Uterus (tissue), 4 donors: ENCODE measurements around the gene RNF112. TPM values are rescaled to one million over a fixed set of nuclear protein-coding genes. Genes with fewer than 3 reads are reported as not detected.
A peak's percentile ranks its signal among the peaks of the same experiment; 100 is the strongest.

Experiments
- DNase-seq, 2 donors: peaks; one replicate each; pipeline ENCODE4 v3.0.0-alpha.2; 2019 to 2020
- H3K27ac ChIP-seq, 2 donors: fragments of 200-600 bp; sonication (generic); 1 replicate in 1 of 2; 2 replicates in 1 of 2; pipeline ENCODE4 v1.5.1; 2016 to 2018
- H3K27me3 ChIP-seq, 2 donors: fragments of 200-600 bp; sonication (generic); one replicate each; pipeline ENCODE4 v1.5.1; 2018 to 2019; ENCODE audit warnings: control low read depth in 1 of 2
- H3K36me3 ChIP-seq, 2 donors: fragments of 200-600 bp; sonication (generic); one replicate each; pipeline ENCODE4 v1.5.1; 2019; ENCODE audit warnings: control low read depth in 1 of 2
- H3K4me1 ChIP-seq, 2 donors: fragments of 200-600 bp; sonication (generic); one replicate each; pipeline ENCODE4 v1.5.1; 2018 to 2019; ENCODE audit warnings: control low read depth in 1 of 2
- H3K4me3 ChIP-seq, 2 donors: fragments of 200-600 bp; sonication (generic); 1 replicate in 1 of 2; 2 replicates in 1 of 2; pipeline ENCODE4 v1.5.1; 2018 to 2019; ENCODE audit warnings: mild to moderate bottlenecking in 1 of 2
- H3K9me3 ChIP-seq, 2 donors: fragments of 200-600 bp; sonication (generic); one replicate each; pipeline ENCODE4 v1.5.1; 2019; ENCODE audit warnings: control low read depth in 1 of 2
- POLR2A ChIP-seq, 2 donors: fragments of 450-650 bp; IDR thresholded peaks; one replicate each; pipeline ENCODE4 v1.6.1; 2016; ENCODE audit warnings: antibody characterized with exemption in 2 of 2, mild to moderate bottlenecking in 1 of 2, moderate library complexity in 1 of 2
- intact Hi-C: fragments of 100-400 bp; cut with DNase I; formaldehyde crosslinking; loops from one replicate; pipeline ENCODE4 v1.15.1; 2023; ENCODE audit warnings: low total_unique reads
- total RNA-seq, 4 donors: library from RNA; depleted of rRNA in 3 of 4; stranded (reverse); fragments of >200 nt in 3 of 4; gene quantifications; one replicate each; pipeline versions ENCODE4 v1.1.0 to v1.2.4, GENCODE V29; 2014 to 2023
- TF ChIP-seq, protein P1 (sequence below), 4 experiments: fragments of 200-600 bp in 2 of 4; fragments of 450-650 bp in 2 of 4; sonication (generic) in 2 of 4; IDR thresholded peaks; one replicate each; pipeline ENCODE4 v1.5.1; 2016 to 2019; ENCODE audit warnings: antibody characterized with exemption in 4 of 4, mild to moderate bottlenecking in 2 of 4, moderate library complexity in 1 of 4
- donor health status: DM: yes; HTN: yes; CAD: no.

RNF112 gene
- total RNA-seq, 4 donors from 2014 or later = 0.88 to 14.7 (median 3.7) TPM

DNA sequence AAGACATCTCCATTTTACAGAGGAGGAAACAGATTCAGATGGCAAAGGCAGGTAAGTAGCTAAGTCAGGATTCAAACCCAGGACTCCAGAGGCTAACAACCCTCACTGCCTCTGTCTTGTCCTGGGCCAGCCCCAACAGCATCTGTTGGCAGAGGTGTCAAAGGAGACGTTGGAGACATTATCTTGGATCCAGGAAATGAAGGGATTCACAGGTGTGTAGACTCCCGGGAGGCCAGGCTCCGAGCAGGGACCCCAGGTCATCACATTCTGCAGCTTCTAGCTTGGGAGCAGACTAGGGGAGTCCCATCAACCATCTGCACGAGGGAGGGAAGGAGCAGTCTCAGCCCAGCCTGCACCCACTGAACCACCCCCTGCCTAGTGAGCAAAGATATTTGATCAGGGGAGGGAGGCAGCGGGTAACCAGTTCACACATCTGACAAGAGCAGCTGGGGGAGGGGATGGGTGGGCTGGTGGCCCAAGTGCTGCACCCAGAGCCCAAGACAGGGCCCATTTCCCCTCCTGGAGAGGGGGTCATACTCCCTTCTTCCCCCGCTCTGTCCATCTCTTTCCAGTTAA, 47.5 kb upstream of the RNF112 start:
- H3K4me3 ChIP-seq = no peak overlapping the region
- no peak for DNase-seq
- no peak for TF ChIP-seq POLR2A (IDR thresholded peaks at IDR 0.05)
- TF ChIP-seq, protein P1, sequence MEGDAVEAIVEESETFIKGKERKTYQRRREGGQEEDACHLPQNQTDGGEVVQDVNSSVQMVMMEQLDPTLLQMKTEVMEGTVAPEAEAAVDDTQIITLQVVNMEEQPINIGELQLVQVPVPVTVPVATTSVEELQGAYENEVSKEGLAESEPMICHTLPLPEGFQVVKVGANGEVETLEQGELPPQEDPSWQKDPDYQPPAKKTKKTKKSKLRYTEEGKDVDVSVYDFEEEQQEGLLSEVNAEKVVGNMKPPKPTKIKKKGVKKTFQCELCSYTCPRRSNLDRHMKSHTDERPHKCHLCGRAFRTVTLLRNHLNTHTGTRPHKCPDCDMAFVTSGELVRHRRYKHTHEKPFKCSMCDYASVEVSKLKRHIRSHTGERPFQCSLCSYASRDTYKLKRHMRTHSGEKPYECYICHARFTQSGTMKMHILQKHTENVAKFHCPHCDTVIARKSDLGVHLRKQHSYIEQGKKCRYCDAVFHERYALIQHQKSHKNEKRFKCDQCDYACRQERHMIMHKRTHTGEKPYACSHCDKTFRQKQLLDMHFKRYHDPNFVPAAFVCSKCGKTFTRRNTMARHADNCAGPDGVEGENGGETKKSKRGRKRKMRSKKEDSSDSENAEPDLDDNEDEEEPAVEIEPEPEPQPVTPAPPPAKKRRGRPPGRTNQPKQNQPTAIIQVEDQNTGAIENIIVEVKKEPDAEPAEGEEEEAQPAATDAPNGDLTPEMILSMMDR (IDR thresholded peaks at IDR 0.05) = no peak
- H3K4me1 ChIP-seq = no peaks in the 10 kb centered on the region
- H3K9me3 ChIP-seq = no peaks in the 10 kb centered on the region
- H3K36me3 ChIP-seq = no peaks in the 10 kb centered on the region
- no peaks in the 10 kb centered on the region for H3K27me3 ChIP-seq
- intact Hi-C loops = no loop called here
- peak overlapping the region in 1 of 2 donors; percentile 93 for H3K27ac ChIP-seq

DNA sequence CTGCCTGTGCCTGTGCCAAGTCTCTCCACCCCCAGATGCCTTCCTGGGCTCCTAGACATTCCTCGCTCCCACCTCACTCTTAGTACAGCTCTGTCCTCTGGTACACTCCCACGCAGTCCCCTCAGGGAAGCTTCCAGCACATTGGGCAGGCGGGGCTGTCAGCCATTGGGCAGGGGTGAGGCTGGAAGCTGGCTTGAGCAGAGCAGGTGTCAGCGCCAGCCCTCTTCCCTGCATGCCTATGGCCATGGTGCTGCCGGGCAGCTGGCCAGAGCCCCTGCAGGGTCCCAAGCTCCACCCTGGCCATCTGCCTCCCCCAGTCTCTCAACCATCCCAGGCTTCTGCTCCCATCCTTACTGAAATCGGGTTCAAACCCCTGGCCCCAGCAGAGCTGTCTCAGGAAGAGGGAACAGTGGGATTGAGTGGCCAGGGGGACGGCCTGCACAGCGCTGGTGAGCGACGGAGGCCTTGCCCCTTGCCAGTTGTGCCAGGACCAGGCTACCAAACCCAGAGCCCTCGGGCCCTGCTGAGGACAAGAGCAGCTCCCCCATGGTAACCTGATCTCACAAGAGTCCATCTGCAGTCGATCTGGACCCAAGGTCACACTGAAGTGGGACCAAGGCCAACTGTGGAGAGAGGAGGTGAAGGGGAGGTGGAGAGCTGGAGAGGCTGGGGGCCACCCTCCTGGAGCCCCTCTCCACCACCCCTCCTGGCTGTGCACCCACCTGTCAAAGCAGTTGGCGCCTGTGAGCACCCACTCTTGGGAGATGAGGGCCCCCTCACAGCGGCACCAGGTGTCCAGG, 46.1 kb upstream of the RNF112 start:
- no peak for DNase-seq
- Histone ChIP-seq H3K36me3 (no peaks in the 10 kb centered on the region), H3K9me3 (no peaks in the 10 kb centered on the region), H3K27ac (no peak overlapping the region), H3K4me1 (no peaks in the 10 kb centered on the region), H3K4me3 (no peak overlapping the region), H3K27me3 (no peaks in the 10 kb centered on the region)
- intact Hi-C loops = no loop called here
- no peak for TF ChIP-seq POLR2A (IDR thresholded peaks at IDR 0.05)
- TF ChIP-seq, protein P1 (IDR thresholded peaks at IDR 0.05) = no peak

DNA sequence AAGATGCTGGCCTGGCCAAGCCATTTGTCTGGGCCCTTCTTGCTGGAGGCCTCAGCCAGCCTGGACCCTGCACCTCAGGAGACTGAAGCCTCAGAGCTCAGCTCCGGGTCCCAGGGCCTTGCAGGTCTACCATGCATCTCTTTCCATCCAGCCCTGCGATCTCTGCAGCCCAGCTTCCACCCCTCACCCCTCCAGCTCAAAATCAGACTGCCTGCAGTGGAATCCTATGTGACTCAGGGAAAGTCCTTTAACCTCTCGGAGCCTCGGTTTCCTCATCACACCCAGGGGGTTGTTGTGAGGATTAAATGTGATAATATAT, 45.6 kb upstream of the RNF112 start:
- intact Hi-C loops = no loop called here
- TF ChIP-seq, protein P1 (IDR thresholded peaks at IDR 0.05) = no peak
- TF ChIP-seq POLR2A (IDR thresholded peaks at IDR 0.05) = no peak
- Histone ChIP-seq H3K4me3 (no peak overlapping the region), H3K9me3 (no peaks in the 10 kb centered on the region), H3K27me3 (no peaks in the 10 kb centered on the region), H3K27ac (no peak overlapping the region), H3K4me1 (no peaks in the 10 kb centered on the region), H3K36me3 (no peaks in the 10 kb centered on the region)
- DNase-seq = no peak

DNA sequence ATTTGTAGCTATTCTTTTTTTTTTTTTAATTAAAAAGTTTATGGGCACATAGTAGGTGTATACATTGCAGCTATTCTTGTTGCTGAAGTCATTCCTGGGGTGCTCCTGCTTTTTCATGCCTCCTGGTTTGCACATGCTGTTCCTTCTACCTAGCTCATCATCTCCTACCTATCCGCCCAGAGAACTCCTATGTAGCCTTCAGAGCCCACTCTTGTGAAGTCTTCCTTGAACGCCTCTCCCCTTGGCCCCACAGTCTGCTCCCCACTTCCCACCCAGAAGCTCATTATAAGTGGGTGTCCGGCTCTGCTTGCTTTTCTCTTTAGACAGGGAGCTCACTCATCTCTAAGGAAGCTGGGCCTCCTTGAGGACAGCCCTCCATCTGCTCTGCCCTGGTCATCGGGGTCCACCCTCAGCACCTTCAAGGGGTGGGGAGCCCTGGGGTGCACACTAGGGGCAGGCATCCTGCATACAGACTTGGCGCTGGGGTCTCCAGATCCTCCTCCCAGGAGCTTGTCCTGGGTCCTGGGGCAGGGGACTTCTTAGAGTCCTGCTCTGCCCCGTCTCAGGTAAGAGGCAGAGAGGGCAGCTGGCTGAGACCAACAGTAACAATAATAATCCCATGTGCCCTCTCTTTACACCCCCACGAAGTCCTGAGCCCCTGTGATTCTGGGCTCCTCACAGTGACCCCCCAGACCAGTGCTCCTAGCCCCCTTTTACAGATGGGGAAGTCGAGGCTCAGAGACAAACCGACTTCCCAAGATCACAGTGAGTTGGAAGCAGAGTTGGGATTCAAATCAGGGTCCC, 45.0 kb upstream of the RNF112 start:
- intact Hi-C loops = no loop called here
- H3K4me1 ChIP-seq = no peaks in the 10 kb centered on the region
- H3K27me3 ChIP-seq = no peaks in the 10 kb centered on the region
- H3K4me3 ChIP-seq = no peak overlapping the region
- H3K9me3 ChIP-seq = no peaks in the 10 kb centered on the region
- TF ChIP-seq, protein P1 (IDR thresholded peaks at IDR 0.05) = no peak
- no peak for TF ChIP-seq POLR2A (IDR thresholded peaks at IDR 0.05)
- H3K27ac ChIP-seq = no peak overlapping the region
- no peak for DNase-seq
- no peaks in the 10 kb centered on the region for H3K36me3 ChIP-seq

GRCh38 chr17:19366637-19366972, 44.4 kb upstream of the RNF112 start:
- Histone ChIP-seq H3K4me1 (no peaks in the 10 kb centered on the region), H3K27me3 (no peaks in the 10 kb centered on the region), H3K27ac (no peak overlapping the region), H3K4me3 (no peak overlapping the region), H3K36me3 (no peaks in the 10 kb centered on the region), H3K9me3 (no peaks in the 10 kb centered on the region)
- TF ChIP-seq, protein P1 (IDR thresholded peaks at IDR 0.05) = no peak
- no peak for TF ChIP-seq POLR2A (IDR thresholded peaks at IDR 0.05)
- intact Hi-C loops = no loop called here
- no peak for DNase-seq
